ENCODE measurements around the gene SELENON.
A peak's percentile ranks its signal among the peaks of the same experiment; 100 is the strongest.

Gene SELENON

DNA sequence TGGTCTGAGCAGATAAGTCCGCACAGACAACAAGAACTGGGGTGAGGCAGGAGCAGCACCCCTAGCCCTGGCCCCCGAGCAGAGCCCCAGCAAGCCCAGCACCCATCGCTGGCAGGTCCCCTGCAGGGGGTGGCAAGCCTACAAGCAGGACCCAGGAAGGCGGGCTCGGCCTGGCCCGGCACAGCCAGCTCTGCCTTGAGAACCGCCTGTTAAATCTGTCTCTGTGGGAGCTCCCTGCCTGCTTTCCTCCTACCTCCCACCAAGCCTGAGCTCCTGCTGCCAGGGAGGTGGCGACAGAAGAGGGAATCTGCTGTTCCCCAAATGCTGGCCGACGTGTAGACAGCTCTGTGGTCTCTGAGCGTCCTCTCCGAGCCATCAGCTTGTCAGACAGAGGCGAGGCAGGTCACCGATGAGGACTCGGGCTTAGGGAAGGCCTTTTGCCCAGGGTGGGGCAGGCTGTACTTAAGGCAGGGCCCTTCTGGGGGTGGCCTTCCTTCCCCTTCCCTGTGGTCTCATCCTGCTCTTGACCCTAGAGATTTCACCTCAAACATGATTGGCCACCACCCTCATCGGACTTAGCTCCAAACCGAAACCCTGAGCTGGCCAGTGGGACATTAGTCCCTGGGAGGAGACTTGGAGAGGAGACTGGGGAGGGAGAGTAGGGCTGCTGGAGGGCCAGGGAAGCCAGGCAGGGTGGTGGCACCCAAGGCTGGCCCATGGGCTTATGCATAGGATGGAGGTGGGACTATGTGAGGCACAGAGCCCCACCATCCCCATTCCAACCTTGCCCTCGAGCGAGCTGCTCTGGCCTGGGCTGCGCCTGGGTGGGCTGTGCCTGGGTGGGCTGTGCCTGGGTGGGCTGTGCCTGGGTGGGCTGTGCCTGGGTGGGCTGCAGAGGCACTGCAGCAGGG is 7.7 kb downstream of the SELENON start:
- Histone ChIP-seq H3K4me1 (ENCODE audit: control insufficient read depth in 1 of 2, insufficient read depth in 1 of 2, low read depth in 1 of 2, low read length in 1 of 2) (peaks cover 12 to 16% of the 10 kb centered on the region in 2 experiments), H3K27me3 (no peaks in the 10 kb centered on the region), H3K9me3 (no peaks in the 10 kb centered on the region), H3K36me3 (peaks cover 12% of the 10 kb centered on the region), H3K4me3 (ENCODE audit: low read depth in 1 of 2, low read length in 1 of 2) (no peak overlapping the region), H3K27ac (no peak overlapping the region)
- TF ChIP-seq, protein P1, sequence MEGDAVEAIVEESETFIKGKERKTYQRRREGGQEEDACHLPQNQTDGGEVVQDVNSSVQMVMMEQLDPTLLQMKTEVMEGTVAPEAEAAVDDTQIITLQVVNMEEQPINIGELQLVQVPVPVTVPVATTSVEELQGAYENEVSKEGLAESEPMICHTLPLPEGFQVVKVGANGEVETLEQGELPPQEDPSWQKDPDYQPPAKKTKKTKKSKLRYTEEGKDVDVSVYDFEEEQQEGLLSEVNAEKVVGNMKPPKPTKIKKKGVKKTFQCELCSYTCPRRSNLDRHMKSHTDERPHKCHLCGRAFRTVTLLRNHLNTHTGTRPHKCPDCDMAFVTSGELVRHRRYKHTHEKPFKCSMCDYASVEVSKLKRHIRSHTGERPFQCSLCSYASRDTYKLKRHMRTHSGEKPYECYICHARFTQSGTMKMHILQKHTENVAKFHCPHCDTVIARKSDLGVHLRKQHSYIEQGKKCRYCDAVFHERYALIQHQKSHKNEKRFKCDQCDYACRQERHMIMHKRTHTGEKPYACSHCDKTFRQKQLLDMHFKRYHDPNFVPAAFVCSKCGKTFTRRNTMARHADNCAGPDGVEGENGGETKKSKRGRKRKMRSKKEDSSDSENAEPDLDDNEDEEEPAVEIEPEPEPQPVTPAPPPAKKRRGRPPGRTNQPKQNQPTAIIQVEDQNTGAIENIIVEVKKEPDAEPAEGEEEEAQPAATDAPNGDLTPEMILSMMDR (IDR thresholded peaks at IDR 0.05), result no peak

DNA sequence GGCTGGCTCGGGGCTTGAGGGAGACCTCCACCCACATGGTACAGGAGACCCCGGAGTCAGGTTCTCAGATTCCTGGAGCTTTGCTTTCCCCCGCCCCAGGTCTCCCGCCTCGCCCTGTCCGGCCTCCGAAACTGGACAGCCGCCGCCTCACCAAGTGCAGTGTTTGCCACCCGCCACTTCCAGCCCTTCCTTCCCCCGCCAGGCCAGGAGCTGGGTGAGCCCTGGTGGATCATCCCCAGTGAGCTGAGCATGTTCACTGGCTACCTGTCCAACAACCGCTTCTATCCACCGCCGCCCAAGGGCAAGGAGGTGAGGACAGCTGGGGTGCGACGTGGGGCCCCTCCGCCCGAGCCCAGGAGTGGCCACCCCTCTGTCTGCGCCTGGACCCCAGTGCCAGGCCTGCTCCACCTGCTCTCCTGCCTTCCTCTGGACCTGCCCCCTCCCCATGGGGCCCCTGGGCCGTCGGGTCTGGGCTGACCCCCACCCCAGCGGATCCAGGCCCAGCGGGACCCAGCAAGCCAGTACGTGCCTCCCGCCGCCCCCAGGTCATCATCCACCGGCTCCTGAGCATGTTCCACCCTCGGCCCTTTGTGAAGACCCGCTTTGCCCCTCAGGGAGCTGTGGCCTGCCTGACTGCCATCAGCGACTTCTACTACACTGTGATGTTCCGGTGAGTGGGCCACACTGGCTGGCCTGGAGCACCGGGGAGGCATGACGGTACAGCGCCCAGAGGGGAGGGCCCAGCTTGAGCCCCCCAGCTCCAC is 8.7 kb downstream of the SELENON start:
- Histone ChIP-seq H3K9me3 (no peaks in the 10 kb centered on the region), H3K4me1 (ENCODE audit: control insufficient read depth in 1 of 2, insufficient read depth in 1 of 2, low read depth in 1 of 2, low read length in 1 of 2) (peaks cover 12 to 16% of the 10 kb centered on the region in 2 experiments), H3K4me3 (ENCODE audit: low read depth in 1 of 2, low read length in 1 of 2) (no peak overlapping the region), H3K36me3 (peaks cover 12% of the 10 kb centered on the region), H3K27ac (no peak overlapping the region), H3K27me3 (no peaks in the 10 kb centered on the region)
- TF ChIP-seq, protein P1 (IDR thresholded peaks at IDR 0.05), result no peak

DNA sequence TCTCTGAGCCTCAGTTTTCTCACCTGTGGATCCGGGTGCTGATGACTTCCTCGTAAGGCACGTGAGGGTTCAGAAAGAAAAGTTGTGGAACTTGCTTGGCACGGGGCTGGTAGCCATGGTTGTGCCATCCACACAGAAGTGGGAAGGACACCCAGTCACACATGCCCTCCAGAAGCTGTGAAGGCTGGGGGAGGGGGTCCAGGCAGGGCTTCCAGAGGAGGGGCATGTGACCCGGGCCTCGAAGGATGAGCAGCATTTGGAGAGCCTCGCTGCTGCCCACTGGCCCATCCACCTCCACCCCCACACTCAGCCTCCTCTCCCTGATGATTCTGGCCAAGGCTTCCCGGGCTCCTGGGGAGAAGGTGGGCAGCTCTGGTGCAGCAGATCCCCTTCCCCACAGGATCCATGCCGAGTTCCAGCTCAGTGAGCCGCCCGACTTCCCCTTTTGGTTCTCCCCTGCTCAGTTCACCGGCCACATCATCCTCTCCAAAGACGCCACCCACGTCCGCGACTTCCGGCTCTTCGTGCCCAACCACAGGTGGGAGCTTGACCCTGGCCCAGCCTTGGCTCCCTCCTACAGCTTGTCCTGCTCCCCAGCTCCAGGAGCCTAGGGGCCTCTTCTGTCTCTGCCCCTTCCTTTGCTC is 9.4 kb downstream of the SELENON start:
- Histone ChIP-seq H3K4me3 (ENCODE audit: low read depth in 1 of 2, low read length in 1 of 2) (peak overlapping the region in 1 of 2 experiments; percentile 15), H3K9me3 (no peaks in the 10 kb centered on the region), H3K27ac (peak overlapping the region; percentile 31), H3K27me3 (no peaks in the 10 kb centered on the region), H3K4me1 (ENCODE audit: control insufficient read depth in 1 of 2, insufficient read depth in 1 of 2, low read depth in 1 of 2, low read length in 1 of 2) (peaks cover 12 to 16% of the 10 kb centered on the region in 2 experiments), H3K36me3 (peaks cover 19% of the 10 kb centered on the region)
- TF ChIP-seq, protein P1 (IDR thresholded peaks at IDR 0.05), result no peak

DNA sequence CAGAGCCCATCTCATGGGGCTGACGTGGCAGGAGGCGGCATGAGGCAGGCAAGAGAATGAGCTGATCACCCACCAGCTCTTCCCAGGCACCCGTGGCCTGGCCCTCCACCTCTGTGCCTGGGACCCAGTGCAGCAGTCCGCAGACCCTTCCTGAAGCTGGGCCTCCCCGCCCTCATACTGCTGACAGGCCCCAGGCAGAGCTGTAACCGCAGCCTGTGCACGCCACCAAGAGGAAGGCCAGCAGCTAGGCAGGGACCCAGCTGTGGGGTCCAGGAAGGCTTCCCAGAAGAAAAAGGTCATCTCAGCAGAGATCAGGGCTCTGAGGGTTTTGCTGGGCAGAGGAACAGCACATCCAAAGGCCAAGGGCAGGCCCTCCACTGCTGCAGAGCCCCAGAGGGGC is 9.9 kb downstream of the SELENON start:
- TF ChIP-seq, protein P1 (IDR thresholded peaks at IDR 0.05), result no peak
- Histone ChIP-seq H3K4me3 (ENCODE audit: low read depth in 1 of 2, low read length in 1 of 2) (peak overlapping the region in 1 of 2 experiments; percentile 15), H3K36me3 (peaks cover 19% of the 10 kb centered on the region), H3K9me3 (no peaks in the 10 kb centered on the region), H3K27me3 (no peaks in the 10 kb centered on the region), H3K4me1 (ENCODE audit: control insufficient read depth in 1 of 2, insufficient read depth in 1 of 2, low read depth in 1 of 2, low read length in 1 of 2) (peaks cover 12 to 16% of the 10 kb centered on the region in 2 experiments), H3K27ac (peak overlapping the region; percentile 31)
